ENCODE measurements around the gene CREB1.

Gene CREB1

DNA sequence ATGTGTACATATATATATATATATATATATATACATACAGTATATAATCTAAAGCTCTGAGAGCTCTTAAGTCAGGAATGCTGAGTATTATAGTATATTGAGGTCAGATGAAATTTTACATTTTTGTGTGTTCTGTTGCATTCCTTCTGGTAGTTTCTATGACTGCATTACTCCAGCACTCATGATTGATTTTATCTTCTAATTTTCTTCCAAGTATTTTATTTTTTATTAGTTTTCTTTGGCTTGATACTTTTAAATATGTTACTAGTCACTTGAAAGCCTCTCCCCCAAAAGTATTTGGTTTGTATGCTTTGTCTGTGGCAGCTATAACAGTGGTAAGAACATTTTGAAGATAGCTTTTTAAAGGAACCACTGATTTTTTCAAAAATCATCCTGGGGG is 70.5 kb downstream of the CREB1 start:
- H3K4me3 ChIP-seq (ENCODE audit: low read depth, low read length): no peak overlapping the region
- TF ChIP-seq, protein P1, sequence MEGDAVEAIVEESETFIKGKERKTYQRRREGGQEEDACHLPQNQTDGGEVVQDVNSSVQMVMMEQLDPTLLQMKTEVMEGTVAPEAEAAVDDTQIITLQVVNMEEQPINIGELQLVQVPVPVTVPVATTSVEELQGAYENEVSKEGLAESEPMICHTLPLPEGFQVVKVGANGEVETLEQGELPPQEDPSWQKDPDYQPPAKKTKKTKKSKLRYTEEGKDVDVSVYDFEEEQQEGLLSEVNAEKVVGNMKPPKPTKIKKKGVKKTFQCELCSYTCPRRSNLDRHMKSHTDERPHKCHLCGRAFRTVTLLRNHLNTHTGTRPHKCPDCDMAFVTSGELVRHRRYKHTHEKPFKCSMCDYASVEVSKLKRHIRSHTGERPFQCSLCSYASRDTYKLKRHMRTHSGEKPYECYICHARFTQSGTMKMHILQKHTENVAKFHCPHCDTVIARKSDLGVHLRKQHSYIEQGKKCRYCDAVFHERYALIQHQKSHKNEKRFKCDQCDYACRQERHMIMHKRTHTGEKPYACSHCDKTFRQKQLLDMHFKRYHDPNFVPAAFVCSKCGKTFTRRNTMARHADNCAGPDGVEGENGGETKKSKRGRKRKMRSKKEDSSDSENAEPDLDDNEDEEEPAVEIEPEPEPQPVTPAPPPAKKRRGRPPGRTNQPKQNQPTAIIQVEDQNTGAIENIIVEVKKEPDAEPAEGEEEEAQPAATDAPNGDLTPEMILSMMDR (IDR thresholded peaks at IDR 0.05; ENCODE audit: low read depth, low read length, missing control alignments): no peak
- no peak for DNase-seq (ENCODE audit: low read depth)

DNA sequence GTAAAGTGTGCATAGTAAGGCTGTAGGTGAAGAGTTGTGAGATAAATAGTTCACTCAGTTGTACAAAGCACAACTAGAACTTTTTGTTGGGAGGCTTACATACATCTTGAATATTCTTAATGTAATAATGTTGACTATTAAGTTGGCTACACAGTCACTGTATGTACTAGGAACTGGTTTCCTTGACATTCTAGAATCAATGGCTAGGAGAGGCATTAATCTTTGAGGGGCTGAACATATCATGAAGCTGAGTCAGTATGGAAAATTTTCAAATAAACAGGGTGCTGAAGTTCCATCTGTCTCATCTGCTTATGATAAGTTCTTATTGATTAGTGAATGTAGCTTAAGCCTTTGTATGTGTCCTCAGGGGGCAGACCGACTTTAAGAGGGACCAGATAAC is 72.0 kb downstream of the CREB1 start:
- no peak for DNase-seq (ENCODE audit: low read depth)
- TF ChIP-seq, protein P1 (IDR thresholded peaks at IDR 0.05; ENCODE audit: low read depth, low read length, missing control alignments): no peak
- no peak overlapping the region for H3K4me3 ChIP-seq (ENCODE audit: low read depth, low read length)

DNA sequence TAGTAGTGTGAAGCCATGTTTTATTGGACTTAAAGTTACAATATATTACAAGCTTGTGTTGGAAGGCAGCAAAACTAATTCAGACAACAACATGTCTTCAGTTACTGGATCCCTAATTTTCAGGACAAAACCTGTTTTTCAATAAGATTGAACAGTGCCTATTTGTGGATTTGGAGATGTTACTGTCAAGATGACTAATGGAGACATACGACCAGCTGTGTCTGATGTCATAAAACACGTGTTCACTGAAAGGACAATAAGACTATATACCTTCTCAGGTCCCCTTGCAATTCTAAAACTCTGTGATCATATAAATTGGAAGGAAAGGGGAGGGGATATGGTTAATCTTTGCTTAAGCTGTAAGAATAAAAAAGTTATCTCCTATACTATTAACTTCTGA is 73.7 kb downstream of the CREB1 start:
- no peak overlapping the region for H3K4me3 ChIP-seq (ENCODE audit: low read depth, low read length)
- no peak for DNase-seq (ENCODE audit: low read depth)
- TF ChIP-seq, protein P1 (IDR thresholded peaks at IDR 0.05; ENCODE audit: low read depth, low read length, missing control alignments): no peak

DNA sequence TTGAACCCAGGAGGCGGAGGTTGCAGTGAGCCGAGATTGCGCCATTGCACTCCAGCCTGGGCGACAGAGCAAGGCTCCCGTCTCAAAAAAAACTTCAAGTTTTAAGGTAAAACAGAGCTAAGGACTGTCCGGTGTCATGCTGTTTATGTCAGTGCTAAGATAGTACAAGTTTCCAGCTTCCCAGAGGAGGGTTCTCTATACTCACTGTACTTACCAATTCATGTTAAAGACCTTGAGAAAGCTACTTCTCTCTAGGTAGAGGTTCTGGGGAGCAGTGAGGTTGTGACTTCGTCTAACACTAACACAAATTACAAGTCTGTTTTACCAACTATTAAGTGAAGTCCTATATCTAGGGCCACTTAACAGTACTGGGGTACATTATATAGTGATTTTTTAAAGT is 76.6 kb downstream of the CREB1 start:
- TF ChIP-seq, protein P1 (IDR thresholded peaks at IDR 0.05; ENCODE audit: low read depth, low read length, missing control alignments): no peak
- DNase-seq (ENCODE audit: low read depth): no peak
- H3K4me3 ChIP-seq (ENCODE audit: low read depth, low read length): no peak overlapping the region

DNA sequence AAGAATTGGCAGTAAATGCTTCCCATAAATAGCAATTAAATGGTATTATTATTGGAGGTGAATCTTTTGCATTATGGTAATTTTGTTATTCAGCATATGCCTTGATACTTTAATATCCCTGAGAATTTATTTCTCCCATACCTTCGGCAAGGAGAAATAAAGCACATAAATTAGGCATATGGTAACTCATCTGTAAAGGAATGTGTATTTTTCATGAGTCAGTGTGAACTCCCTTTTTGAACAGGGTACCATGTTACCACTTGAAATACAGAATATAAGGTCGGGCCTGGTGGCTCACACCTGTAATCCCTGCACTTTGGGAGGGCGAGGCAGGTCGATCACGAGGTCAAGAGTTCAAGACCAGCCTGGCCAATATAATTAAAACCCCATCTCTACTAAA is 77.1 kb downstream of the CREB1 start:
- TF ChIP-seq, protein P1 (IDR thresholded peaks at IDR 0.05; ENCODE audit: low read depth, low read length, missing control alignments): no peak
- no peak overlapping the region for H3K4me3 ChIP-seq (ENCODE audit: low read depth, low read length)
- no peak for DNase-seq (ENCODE audit: low read depth)

DNA sequence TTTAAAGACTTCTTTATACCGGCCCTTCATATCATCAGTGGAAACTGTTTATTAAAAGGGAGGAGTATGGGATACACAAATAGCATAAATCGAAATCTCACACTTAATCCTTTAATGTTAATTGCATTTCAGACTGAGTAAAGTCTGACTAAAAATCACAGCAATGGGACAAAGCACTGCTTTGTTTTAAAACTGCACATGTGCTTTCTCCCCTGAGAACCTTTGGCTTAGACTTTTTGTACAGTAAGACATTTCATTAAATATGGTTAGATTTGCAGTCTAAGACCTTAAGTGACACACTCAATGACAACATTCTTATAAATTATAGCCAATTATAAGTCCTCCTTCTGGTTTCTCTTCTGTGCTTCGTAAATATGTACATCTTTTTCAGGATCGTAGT is 83.0 kb downstream of the CREB1 start:
- no peak for DNase-seq (ENCODE audit: low read depth)
- TF ChIP-seq, protein P1 (IDR thresholded peaks at IDR 0.05; ENCODE audit: low read depth, low read length, missing control alignments): no peak
- no peak overlapping the region for H3K4me3 ChIP-seq (ENCODE audit: low read depth, low read length)

DNA sequence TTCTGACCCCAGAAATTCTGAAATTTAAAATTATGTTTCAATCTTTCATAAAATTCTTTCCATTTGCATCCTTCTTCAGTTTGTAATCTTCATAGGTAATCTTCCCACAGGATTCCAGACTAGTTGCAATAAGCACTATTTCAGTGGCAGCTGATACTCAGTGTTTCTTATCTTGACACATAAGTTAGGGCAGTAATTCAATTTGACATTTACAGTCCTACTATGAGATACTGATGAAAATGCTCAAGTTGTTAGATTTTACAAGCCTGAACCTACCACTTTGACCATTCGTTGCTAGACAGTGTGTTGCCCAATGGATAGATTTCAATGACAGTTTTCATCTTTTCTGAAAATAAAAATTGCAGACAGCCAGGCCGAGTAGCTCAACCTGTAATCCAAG is 85.1 kb downstream of the CREB1 start:
- TF ChIP-seq, protein P1 (IDR thresholded peaks at IDR 0.05; ENCODE audit: low read depth, low read length, missing control alignments): no peak
- DNase-seq (ENCODE audit: low read depth): no peak
- H3K4me3 ChIP-seq (ENCODE audit: low read depth, low read length): no peak overlapping the region

Measured in GM12864 (cell line).